ENCODE data around the gene IL11RA. TPM values are rescaled to one million over a fixed set of nuclear protein-coding genes. Genes with fewer than 3 reads are reported as not detected.

The IL11RA gene
- total and polyA plus RNA-seq, 9 of the 15 experiments (the other 6 are each of a cell fraction or from before 2014, with no cell fraction given), result 0.11 to 5.8 (median 2.8) TPM

GRCh38 chr9:34651876-34652601 lies at the start of gene IL11RA (continued):
- TF ChIP-seq REST (IDR thresholded peaks at IDR 0.05; ENCODE audit: borderline replicate concordance), result 0 out of 2 replicates have a peak, but pooled peaks have one; percentile 2
- no peak for TF ChIP-seq REST (CRISPR knock-in tag; IDR thresholded peaks at IDR 0.05; ENCODE audit: low read depth)
- no peak for TF ChIP-seq STAT5B (CRISPR knock-in tag; IDR thresholded peaks at IDR 0.05)
- TF ChIP-seq ELK1 (CRISPR knock-in tag; IDR thresholded peaks at IDR 0.05), result no peak
- peak; percentile 73; the same call in 1 of the 2 replicates for TF ChIP-seq HDGF (IDR thresholded peaks at IDR 0.05)
- TF ChIP-seq MLLT1 (IDR thresholded peaks at IDR 0.05), result peak; percentile 28 to 38; a peak in 1 of 4 replicates
- TF ChIP-seq ZBTB7A (IDR thresholded peaks at IDR 0.05; ENCODE audit: borderline replicate concordance, control insufficient read depth, low read depth, low read length), result no peak
- TF ChIP-seq FOXJ2 (tag; IDR thresholded peaks at IDR 0.05), result no peak
- TF ChIP-seq DDX20 (tag; IDR thresholded peaks at IDR 0.05; ENCODE audit: low read depth), result no peak
- no peak for TF ChIP-seq ZFP1 (CRISPR knock-in tag; IDR thresholded peaks at IDR 0.05)
- no peak for TF ChIP-seq MITF (IDR thresholded peaks at IDR 0.05)
- peak; percentile 67 for TF ChIP-seq CTBP1 (IDR thresholded peaks at IDR 0.05; ENCODE audit: borderline replicate concordance)
- peak; percentile 60; the same call in 1 of the 2 replicates for TF ChIP-seq MTA3 (IDR thresholded peaks at IDR 0.05; ENCODE audit: borderline replicate concordance)
- peak; percentile 59 for TF ChIP-seq SMAD4 (CRISPR knock-in tag; conservative IDR thresholded peaks at IDR 0.05)
- no peak for TF ChIP-seq MTA1 (IDR thresholded peaks at IDR 0.05; ENCODE audit: borderline replicate concordance)
- no peak for TF ChIP-seq ZNF589 (CRISPR knock-in tag; IDR thresholded peaks at IDR 0.05; ENCODE audit: low read depth)
